Astrocyte of the spinal cord (primary cell): ENCODE results near the gene CPA5.

ENCODE experiments used
- DNase-seq: peaks from one replicate; pipeline ENCODE4 v3.0.0; 2011; ENCODE audit warnings: low read depth, low spot score
- H3K4me3 ChIP-seq: 2 replicates; pipeline ENCODE4 v1.5.1; 2011; ENCODE audit warnings: low read depth, mild to moderate bottlenecking, low read length, moderate library complexity
- in situ Hi-C: cut with HindIII; loops from 2 replicates; pipeline ENCODE4 v1.10.0; 2017; ENCODE audit warnings: low sequenced_read_pairs
- TF ChIP-seq, protein P1 (sequence below): IDR thresholded peaks from 2 replicates; pipeline ENCODE4 v1.5.1; 2012; ENCODE audit warnings: low read depth, mild to moderate bottlenecking, low read length, inconsistent platforms

The CPA5 gene

DNA sequence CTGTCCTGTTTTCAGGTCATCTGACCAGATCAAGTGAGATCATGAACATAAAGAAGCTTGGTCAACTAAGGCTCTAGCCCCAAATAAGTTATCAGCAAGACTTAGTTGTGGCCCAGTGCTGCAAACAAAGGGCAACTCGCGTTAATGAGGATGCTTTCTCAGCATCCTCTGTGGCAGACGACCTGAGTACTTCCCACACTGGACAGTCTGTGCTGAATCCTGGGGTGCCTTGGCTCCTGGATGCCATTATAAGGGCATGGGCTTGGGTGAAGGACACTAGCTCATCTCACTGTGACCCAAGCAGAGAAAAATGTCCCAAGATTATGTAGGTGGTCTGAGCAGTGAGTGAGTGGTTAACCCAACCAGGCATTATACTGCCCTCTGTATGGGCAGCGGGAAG, 13.9 kb downstream of the CPA5 start:
- no peak overlapping the region for H3K4me3 ChIP-seq
- DNase-seq: no peak
- in situ Hi-C loops: no loop called here
- TF ChIP-seq, protein P1, sequence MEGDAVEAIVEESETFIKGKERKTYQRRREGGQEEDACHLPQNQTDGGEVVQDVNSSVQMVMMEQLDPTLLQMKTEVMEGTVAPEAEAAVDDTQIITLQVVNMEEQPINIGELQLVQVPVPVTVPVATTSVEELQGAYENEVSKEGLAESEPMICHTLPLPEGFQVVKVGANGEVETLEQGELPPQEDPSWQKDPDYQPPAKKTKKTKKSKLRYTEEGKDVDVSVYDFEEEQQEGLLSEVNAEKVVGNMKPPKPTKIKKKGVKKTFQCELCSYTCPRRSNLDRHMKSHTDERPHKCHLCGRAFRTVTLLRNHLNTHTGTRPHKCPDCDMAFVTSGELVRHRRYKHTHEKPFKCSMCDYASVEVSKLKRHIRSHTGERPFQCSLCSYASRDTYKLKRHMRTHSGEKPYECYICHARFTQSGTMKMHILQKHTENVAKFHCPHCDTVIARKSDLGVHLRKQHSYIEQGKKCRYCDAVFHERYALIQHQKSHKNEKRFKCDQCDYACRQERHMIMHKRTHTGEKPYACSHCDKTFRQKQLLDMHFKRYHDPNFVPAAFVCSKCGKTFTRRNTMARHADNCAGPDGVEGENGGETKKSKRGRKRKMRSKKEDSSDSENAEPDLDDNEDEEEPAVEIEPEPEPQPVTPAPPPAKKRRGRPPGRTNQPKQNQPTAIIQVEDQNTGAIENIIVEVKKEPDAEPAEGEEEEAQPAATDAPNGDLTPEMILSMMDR: no peak

DNA sequence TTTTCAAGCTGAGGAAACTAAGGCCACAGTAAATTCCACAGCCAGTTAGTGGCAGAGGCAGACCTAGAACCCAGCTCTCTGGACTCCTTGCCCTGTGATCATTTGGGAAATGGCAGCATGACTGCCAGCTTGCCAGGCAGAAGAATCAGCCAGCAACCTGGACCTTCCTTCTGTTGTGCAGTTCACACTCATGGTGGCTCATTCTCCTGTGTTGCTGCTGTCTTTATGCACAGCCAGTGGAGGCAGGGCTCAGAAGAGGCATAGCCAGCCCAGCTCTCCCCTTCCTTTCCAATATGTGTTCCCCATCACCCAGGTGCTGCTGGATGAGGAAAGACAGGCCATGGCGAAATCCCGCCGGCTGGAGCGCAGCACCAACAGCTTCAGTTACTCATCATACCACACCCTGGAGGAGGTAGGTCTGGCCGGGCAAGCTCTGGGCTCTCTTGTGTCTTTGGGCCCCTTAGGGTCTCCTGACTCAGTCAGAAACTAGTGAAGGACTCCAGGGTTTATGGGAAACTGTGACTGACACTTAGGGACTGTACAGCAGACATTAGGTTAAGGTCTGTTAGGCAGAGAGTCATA, 14.8 kb downstream of the CPA5 start:
- no peak for DNase-seq
- no peak overlapping the region for H3K4me3 ChIP-seq
- in situ Hi-C loops: no loop called here
- TF ChIP-seq, protein P1: no peak

DNA sequence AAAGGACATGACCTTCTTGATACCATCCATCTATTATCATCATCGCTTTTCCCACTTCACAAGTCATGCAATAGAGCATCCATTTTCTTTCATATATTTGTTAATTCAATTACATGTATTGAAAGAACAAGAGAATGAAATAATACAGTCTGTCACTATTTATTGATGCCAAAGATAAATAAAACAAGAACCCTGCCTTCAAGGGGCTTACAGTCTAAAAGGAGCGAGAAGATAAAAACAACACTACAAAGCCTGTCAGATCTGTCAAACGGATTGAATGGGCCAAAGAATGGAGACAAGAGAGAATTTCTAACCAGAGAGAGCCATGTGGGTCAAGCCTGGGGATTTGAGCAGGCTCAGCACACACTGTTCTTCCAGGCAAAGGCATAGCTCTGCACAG, 15.9 kb downstream of the CPA5 start:
- no peak for DNase-seq
- TF ChIP-seq, protein P1: no peak
- in situ Hi-C loops: no loop called here
- no peak overlapping the region for H3K4me3 ChIP-seq

DNA sequence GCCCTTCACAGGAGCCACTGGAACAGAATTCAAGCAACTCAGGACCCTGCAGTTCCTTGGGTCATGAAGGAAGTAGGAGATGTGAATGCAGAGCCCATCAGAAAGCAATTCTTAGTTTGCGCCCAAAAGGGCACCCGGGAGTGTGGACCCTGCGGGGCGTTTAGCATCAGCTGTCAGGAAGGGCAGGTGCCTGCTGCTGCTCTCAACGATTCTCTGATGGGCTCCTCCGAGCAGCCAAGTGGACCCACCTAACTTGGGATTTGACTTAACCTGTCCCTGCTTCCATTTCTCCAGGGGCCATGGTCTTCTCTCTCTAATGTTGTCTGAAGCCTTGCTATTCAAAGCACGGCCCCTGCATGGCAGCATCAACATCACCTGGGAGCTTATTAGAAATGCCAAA, 17.1 kb downstream of the CPA5 start:
- TF ChIP-seq, protein P1: no peak
- in situ Hi-C loops: no loop called here
- no peak for DNase-seq
- H3K4me3 ChIP-seq: no peak overlapping the region

DNA sequence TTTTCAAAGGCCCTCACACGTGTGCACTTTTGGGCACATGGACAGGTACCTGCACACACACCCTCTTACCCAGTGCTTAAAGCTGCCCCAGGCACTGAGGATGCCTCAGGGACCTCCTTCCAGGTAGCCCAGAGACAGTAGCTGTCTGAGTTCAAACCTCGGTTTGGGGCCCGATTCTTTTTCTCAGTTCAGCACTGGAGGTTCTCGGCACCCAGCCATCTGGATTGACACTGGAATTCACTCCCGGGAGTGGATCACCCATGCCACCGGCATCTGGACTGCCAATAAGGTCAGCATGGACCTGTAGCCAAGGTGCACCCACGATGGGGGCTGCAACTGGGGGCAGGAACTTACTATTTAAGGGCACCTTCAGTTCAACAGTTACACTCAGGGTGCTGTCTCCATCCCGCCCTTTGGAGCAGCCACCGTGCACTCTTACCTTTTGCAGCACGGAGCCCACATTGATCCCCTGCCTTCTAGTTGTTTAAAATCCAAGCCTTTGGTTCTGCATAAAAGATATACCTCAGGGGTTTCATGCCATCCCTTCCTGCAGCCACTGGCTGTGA, 17.7 kb downstream of the CPA5 start:
- no peak for DNase-seq
- TF ChIP-seq, protein P1: no peak
- in situ Hi-C loops: no loop called here
- H3K4me3 ChIP-seq: no peak overlapping the region

DNA sequence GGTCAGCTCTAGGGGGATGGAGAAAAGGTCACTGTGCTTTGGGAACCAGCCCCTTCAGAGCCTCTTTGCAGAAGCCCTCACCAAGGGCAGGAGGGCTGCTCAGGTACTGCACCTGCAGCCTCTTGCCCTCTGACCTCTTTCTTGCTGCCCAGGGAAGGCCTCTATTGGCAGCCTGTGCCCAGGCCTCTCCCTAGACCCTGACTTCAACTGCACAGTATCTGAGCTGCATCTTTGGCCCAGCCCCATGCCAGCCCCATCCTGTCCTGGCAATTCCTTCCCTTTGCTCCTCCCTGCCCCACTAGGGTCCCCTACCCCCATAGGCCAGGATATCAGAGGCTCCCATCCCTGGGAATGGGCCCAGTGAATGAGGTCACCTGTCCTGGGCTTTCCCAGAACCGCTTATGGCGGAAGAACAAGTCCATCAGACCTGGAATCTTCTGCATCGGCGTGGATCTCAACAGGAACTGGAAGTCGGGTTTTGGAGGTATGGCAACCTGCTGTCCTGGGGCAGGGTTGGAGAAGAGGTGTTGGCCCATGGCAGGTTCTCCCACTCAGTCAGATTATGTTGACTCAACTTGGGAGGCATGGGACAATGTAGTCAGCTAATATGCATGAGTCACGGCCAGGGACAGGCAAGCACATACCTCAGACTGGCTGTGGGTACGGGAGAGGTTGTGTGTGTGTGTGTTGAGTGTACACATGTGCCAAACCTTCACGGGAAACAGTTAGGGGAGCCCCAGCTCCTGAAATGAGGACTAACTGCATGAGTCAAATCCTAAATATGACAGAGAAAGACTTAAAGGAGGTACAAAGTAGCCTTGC, 18.6 kb downstream of the CPA5 start:
- in situ Hi-C loops: no loop called here
- TF ChIP-seq, protein P1: no peak
- peak; percentile 96 for DNase-seq
- H3K4me3 ChIP-seq: no peak overlapping the region
